HG02642 (cell line): ENCODE results near the gene RNF217.

Experiments used
- ATAC-seq: cut with Tn5 transposase; IDR thresholded peaks from one replicate; pipeline ENCODE4 v1.9.1; 2021; ENCODE audit warnings: mild to moderate bottlenecking; ENCODE audit not compliant: unreplicated experiment, poor library complexity

RNF217 gene

DNA sequence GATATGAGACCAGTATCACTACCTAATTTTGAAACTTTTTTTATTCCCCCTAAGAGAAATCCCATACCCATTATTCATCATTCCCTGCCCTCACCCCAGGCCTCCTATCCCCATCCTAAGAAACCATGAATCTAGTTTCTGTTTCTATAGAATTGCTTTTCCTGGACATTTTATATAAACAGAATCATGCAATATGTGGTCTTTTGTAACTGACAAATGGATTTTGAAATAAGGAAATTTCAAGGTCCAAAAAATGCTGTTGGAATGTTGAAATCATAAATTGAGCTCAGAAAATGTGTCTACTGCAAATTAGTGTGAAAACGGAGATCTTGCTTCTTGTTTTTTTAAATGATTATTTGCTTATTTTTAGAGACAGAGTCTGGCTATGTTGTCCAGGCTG is 25.1 kb downstream of the RNF217 start:
- no peak for ATAC-seq

DNA sequence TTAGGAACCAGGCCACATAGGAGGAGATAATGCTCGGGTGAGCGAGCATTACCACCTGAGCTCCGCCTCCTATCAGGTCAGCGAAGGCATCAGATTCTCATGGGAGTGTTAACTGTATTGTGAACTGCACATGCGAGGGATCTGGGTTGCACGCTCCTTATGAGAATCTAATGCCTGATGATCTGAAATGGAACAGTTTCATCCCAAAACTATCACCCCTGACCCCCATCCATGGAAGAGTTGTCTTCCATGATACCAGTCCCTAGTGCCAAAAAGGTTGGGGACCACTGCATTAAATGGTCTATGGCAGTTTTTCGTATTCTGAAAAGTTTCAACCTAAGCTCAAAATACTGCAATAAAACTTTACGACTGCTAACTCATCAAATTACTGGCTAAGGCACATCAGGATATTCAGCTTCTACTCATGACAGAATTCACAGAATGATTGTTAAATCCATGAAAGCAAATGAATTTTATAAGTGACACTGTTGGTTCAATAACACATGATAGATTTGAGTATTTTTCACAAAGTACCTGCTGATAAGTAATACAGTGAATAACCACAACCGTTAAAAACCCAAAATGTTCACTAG is 25.9 kb downstream of the RNF217 start:
- no peak for ATAC-seq

DNA sequence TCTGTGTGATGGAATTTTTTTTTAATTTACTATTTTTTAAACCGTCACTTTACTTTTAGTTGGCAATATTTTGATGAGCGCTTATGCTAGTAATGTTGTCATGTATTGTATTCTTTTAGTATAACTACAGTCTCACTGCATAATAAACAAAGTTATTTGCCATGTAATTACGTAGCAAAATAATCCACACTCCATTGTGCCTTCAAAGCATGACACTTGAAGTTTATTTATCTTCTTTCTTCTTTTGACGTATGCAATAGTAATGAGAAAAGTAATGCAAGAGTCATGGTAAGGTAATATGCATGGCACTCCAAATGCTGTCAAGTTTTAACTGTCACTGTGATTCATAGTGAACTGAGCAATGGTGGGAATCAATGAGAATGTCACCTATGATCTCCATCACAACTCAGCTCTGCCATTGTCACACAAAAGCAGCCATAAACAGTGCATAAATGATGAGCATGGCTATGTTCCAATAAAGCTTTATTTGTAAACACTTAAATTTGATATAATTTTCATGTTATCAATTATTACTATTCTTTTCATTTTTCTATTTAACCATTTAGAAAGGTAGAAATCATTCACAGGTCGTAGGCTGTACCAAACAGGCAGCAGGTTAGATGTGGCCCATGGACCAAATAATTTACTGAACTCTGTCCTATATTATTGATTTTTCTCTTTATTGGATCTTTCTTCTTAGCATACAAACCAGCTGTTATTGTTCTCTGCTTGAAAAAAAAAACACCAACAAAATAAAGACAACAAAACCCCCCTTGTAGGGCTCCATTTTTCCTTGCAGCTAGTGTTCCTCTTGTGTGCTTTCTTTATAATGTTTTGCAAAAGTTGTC is 27.1 kb downstream of the RNF217 start:
- ATAC-seq, result no peak

DNA sequence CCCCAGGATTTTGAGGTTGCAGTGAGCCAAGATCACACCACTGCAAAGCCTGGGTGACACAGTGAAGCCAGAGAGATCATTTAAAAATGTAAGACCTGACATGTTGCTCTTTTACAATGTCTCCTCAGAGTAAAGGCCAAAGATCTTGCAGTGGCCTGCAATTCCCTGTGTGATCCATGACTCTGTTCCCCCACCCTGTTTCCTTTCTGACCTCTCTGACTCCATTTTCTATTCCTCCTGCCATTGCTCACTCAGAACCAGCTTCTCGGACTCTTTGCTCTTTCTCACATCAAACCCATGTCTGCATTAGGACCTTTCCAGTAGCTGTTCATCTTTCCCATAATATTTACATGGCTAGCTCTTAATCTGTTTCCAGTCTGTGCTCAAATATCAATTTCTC is 28.8 kb downstream of the RNF217 start:
- no peak for ATAC-seq

DNA sequence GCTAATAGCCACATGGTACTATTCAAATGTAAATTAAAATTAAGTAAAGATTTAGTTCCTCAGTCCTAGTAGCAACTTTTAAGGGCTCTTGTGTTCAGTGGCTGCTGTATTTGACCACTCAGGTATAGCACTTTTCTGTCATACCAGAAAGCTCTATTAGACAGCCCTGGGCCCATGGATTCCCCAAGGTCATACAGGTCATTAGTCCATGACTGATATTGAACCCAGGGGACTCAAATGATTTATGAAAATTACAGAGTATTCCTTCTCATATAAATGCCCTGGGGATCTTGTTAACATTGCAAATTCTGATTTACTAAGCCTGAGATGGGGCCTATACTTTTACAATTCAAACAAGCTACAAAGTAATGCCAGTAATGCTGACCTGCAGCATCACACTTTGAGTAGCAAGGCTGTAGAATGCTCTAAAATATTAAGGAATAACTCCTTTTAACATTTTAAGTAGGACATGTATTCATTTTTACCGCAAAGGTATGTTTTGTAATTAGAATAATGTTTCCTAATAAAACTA is 29.6 kb downstream of the RNF217 start:
- ATAC-seq, result no peak

DNA sequence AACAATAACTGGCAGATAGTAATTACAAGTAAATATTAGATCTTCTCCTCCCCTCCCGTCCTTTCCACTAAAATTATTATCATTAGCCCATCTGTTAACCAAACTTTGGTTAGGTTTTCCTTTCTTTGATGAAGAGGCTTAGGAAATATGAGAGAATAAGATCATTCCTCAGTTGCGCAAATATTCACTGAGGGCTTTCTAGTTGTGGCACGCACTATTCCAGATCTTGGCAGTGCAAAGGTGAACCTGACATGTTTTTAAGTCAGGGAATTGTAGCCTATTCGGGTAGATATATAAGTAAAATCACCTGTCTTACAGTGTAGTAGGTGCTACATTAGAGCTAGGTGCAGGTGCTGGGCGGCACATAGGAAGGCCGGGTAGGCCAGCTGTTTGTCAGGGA is 31.1 kb downstream of the RNF217 start:
- ATAC-seq, result no peak

DNA sequence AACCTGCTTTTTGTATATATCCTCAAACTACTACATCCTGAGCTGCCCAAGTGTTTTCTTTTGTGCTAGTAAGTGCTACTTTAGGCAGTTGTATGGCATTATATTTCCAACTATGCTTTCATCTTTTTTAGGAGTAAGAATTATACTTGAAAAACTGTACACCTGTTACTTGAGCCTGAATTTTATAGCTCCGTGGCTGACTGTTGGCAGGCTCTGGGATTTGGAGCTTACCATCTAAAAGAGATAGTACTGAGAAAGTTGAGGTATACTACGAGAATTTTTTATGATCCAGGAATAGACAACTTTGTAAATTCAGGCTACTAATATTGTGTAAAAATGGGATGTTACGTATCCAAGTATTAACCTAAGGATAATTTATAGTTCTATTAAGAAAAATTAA is 32.4 kb downstream of the RNF217 start:
- no peak for ATAC-seq

DNA sequence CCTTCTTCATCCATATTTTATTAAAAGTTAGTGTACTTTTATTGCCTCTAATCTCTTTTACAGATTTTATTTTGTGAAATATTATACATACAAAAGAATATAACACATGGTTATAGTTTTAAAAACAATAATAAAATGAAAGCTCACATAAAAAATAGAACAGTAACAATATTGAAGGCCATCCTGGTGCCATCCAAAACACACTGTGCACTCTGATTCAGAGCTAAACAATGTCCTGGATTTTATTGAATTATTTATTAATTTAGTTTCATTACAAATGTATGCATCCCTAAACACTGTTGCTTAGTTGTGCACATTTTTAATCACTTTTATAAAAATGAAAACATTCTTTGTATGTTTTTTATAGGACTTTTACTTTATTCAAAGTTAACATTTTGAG is 32.9 kb downstream of the RNF217 start:
- ATAC-seq, result no peak

DNA sequence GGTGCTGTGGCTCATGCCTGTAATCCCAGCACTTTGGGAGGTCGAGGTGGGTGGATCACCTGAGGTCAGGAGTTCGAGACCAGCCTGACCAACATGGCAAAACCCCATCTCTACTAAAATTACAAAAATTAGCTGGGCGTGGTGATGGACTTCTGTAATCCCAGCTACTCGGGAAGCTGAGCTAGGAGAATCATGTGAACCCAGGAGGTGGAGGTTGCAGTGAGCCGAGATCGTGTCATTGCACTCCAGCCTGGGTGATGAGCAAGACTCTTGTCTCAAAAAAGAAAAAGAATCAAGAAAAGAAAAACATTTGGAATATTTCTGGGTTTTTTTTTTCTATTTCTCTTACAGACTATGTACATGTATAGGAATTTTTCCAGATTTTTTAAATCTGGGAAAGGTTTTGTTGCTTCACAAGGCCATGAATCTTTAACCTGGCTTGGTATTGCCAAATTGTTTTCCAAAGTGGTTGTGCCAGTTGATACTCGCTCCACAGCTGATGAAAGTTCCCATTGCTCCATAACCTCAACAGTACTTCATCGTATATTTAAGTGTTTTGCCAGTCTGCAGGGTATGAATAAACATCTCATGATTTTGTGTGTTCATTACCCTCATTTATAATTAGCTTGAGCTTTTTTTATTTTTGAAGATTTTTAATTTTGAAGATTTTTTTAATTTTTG is 33.5 kb downstream of the RNF217 start:
- ATAC-seq, result no peak

DNA sequence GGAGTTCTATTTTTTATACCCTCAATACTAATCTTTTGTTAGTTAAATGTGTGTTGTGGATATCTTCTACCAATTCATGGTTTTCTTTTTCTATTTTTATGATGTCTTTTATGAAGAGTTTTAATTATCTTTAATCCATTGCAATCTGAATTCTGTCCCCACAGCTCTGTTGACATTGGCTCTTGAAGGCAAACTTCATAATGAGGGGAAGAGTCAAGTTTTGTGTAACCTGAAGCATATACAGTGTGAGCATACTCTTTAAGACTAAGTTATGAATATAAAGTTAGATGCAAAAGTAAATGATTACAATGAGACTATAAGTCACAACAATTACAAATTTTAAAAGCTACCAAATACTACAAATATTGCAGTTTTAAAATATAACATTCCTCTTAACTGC is 34.2 kb downstream of the RNF217 start:
- no peak for ATAC-seq

DNA sequence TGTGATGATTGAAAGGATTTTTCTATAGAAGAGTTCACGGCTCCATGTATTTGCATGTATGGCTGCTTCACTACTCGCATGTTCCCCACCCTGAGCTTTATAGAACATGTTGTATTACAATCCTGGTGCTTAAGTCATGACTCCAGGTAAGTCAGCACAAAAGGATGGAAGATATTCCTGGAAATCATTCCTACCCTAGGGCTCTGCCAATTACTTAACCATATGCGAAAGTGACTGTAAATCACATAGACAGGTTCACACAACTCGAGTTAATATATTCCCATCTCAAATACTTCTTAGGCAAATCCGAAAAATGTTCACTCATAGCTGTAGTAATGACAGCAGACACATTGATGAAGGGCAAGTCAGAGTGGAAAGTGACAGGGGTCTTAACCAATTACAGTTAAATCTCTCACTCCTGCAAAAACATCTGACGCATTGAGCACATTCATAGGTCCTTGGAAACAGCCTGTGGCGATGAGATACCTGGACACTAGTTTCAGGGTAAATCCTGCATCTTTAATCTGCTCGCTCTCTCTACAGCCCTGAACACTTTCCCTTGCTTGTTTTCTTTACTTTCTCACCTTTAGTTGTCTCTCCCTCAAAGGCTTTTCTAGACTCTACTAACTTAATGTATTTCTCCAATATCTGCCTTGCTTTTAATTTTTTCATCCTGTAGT is 35.1 kb downstream of the RNF217 start:
- no peak for ATAC-seq

DNA sequence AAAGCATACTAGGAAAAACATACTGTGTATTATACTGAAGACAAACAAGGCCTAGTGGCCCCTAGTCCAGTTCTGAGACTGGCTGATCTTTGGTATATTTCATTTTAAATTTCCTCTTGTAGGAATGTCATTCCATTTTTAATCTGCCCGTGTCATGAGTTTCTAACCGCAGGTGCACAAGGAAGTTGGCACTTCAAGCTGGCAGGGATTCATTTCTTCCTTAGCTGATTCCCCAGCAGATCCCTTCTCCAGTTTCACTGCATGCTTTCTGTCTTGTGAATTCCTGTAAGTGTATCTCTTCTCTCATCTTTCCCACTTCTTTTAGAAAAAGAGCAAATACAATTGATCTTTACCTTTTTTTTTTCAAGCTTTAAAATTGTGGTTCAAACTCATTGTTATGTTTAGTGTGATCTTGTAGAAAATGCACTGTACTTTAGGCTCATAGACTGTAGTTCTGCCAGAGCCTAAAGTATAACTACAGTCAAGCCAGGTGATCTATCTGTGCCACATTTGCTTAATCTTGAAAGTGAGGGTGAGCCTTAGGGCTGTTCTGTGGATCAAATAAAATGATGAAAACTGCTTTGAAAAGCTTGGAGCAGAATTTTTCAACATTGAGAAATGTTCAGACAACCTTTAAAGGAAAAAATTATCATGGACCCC is 37.0 kb downstream of the RNF217 start:
- ATAC-seq, result no peak

DNA sequence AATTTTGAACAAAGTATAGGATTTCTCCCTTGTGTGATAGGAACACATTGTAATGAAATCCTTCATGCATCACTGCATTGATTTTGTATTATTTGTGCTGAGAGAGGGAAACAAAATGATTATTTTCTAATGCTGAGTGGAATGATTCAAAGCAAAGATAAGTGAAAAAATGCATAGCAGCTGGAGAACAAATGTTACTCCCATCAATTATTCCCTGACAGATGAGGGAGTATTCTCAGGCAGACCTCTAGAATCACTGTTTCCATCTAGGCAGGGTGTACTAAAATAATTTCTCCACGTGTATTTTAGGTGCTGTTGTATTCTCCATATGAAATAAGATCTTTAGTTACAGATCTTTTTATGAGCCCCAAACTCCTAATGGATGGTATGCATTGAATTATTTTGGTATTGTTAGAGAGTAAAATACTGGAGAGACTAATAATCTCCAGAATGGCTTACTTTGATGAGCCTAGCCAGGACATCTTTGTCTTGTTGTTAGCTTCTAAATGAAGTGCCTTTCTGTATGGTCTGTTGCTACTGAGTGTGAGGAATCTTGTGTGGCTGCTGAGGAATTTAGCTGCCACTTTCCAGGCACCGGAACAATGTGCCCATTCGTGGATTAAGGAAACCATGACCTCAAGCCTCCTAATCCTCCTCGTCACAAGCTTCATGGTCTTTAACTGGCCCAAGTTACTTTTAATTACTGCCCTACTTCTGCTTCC is 39.6 kb downstream of the RNF217 start:
- no peak for ATAC-seq

DNA sequence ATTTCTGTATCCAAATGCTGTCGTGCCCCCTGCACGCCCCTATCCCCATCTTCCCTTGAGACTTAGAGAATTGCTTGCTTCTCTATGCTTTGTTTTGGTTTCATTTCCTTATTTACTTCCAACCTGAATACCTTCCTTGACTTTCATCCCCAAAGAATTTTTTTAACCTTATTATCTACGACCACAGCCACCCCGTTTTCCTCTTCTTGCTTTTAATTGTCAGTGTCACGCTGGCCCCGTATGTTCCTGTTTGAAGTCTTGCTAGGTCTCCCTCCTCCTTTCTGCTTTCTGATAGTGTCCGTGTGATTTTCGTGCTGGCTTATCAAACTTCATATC is 40.1 kb downstream of the RNF217 start:
- ATAC-seq, result no peak

DNA sequence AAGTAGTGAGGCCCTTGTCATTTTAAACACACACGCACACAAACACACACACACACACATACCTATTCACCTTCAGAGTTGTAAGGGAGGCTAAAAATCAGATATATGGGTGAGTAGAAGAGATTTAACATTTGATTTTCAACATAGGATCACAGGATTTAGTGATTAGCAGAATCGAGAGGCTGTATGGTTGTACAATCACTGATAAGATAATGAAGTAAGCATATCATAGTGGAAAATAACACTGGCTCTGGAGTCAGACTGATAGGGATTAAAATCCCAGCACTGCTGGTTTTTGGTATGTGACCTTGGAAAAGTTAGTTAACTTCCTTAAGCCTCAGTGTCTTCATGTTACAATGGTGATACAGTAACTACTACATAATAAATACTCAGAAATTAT is 40.8 kb downstream of the RNF217 start:
- no peak for ATAC-seq

DNA sequence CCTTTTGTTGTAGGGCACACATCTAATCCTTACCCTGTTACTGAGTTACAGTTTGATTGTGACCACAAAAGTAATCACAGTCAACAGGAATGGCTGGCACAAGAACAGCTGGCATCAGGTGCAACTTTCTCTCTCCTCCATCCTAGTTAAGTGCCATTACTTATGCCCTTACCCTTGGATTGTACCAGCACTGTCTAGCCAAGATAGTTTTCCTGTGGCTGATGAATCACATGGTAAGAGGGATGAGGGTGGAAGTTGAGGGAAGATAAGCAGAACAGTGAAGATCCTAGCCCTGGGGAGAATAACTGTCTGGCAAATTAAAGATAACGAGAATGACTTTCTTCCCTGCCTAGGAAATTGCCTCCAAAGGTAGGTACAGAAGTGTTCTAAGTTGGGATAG is 42.0 kb downstream of the RNF217 start:
- ATAC-seq, result no peak

DNA sequence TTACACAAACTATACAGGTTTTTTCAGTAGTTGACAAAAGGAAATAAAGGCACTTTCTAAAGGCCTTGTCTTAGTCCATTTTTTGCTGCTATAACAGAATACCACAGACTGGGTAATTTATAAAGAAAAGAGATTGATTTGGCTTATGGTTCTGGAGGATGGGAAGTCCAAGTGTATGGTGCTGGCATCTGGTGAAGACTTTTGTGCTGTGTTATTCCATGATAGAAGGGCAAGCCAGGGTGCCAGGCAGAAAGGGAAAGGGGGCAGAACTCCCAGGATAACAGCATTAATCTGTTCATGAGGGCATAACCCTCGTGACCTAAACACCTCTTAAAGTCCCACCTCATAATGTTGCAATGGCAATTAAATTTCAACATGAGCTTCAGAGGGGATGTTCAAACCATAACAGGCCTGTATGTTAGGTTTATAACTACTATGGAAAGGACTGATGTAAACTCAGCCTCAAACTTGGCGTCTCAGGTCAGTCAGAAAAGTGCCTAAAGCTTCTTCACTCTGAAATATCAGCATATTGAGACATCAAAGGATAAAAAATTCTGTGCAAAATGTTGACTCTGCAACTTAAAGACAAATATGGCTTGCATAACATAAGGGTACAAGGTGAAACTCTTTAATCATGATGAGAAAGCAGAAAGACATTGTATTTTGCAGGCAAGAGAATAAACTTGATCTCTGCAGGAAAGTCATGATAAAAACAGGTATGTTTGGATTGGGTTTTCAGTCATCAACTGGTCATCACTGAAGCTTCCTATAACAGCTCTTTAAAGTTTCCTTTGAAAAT is 42.8 kb downstream of the RNF217 start:
- no peak for ATAC-seq

DNA sequence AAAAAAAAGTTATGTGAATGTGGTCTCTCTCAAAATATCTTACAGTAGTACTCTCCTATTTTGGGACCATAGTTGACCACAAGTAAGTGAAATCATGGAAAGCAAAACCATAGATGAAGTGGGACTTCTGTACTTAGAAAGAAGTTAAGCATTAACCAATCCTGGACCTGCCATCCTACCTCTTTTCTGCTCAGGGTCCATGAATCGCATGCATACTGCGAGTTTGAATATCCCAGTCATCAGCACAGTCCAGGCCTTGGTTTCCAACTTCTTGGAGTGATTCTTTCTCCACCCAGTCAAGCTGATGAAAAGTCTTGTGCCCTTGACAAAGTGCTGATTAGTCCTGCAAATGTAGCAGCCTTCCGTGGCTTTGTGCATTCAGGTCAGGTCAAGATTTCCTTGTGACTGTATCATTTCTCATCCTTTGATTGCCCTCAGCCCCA is 46.0 kb downstream of the RNF217 start:
- no peak for ATAC-seq

DNA sequence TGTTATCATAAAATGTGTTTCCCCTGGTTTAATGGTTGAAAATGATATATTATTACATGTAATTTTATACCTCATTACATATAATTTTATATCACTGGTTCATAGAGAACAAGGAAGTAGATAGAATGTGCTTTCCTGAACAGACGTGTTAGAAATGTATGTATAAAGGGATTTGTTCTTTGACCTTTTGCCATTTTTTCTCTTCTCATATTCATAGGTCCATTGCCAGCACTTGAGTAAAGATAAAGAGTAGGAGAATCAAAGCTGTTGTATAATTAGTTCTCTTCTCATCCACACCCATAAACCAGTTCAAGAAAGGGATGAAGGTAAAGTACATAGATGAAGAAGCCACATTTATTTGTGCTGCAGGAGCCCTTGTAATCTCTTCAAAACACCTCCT is 46.7 kb downstream of the RNF217 start:
- no peak for ATAC-seq
